Central memory CD8-positive, alpha-beta T cell (primary cell): Measurements from ENCODE around the gene DIP2C.

Experiments used
- ATAC-seq: fragments of 150-1000 bp; cut with Tn5 transposase; replicated peaks from 2 replicates; pipeline ENCODE4 v1.10.0; 2022; ENCODE audit warnings: mild to moderate bottlenecking, moderate FRiP score, moderate number of reproducible peaks; ENCODE audit not compliant: poor library complexity, severe bottlenecking; ENCODE audit errors: extremely low read depth
- DNase-seq, 2 donors: peaks; one replicate each; pipeline ENCODE4 v3.0.0; 2021; ENCODE audit warnings: low spot score in 2 of 2
- H3K27ac Mint-ChIP-seq: one replicate; pipeline ENCODE4 v1.8.0; 2022; ENCODE audit warnings: low read depth, mild to moderate bottlenecking, moderate library complexity, mixed read lengths
- H3K27me3 Mint-ChIP-seq: one replicate; pipeline ENCODE4 v1.8.0; 2022; ENCODE audit warnings: mixed read lengths
- H3K36me3 Mint-ChIP-seq: one replicate; pipeline ENCODE4 v1.8.0; 2022; ENCODE audit warnings: mild to moderate bottlenecking, moderate library complexity, mixed read lengths; ENCODE audit not compliant: insufficient read depth
- H3K4me1 Mint-ChIP-seq: one replicate; pipeline ENCODE4 v1.8.0; 2022; ENCODE audit warnings: mixed read lengths
- H3K4me3 Mint-ChIP-seq: one replicate; pipeline ENCODE4 v1.8.0; 2022; ENCODE audit warnings: mild to moderate bottlenecking, moderate library complexity, mixed read lengths
- H3K9me3 Mint-ChIP-seq: one replicate; pipeline ENCODE4 v1.8.0; 2022; ENCODE audit warnings: mixed read lengths

The DIP2C gene

GRCh38 chr10:413662-414071, 275.8 kb downstream of the DIP2C start:
- ATAC-seq (no peak), DNase-seq (no peak)
- H3K36me3 Mint-ChIP-seq, result peaks cover 7% of the 10 kb centered on the region
- no peaks in the 10 kb centered on the region for H3K9me3 Mint-ChIP-seq
- H3K27me3 Mint-ChIP-seq, result no peaks in the 10 kb centered on the region
- H3K4me3 Mint-ChIP-seq, result no peak overlapping the region
- H3K27ac Mint-ChIP-seq, result no peak overlapping the region
- H3K4me1 Mint-ChIP-seq, result no peaks in the 10 kb centered on the region

DNA sequence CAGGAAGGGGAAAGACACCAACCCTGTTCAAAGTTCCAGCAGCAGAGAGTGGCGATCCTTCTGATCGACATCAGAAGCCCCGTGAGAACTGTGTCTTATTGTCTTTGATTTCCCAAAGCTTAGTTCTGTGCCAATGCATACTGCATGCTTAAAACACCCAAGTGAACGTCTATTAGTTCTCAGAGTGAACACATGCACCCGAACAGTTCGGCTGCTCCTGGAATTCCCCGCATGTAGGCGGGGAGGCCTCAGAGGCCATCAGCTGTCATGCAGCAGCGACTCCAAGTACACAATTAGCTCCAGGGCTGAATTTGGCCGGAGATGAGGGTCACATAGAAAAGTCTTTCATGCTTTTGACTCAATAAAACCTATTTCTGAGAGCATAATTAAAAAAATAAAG, 277.4 kb downstream of the DIP2C start:
- Mint-ChIP-seq H3K36me3 (peaks cover 7% of the 10 kb centered on the region), H3K27ac (no peak overlapping the region), H3K27me3 (peaks cover 5% of the 10 kb centered on the region), H3K4me3 (no peak overlapping the region), H3K4me1 (no peaks in the 10 kb centered on the region), H3K9me3 (no peaks in the 10 kb centered on the region)
- ATAC-seq (no peak), DNase-seq (no peak)

DNA sequence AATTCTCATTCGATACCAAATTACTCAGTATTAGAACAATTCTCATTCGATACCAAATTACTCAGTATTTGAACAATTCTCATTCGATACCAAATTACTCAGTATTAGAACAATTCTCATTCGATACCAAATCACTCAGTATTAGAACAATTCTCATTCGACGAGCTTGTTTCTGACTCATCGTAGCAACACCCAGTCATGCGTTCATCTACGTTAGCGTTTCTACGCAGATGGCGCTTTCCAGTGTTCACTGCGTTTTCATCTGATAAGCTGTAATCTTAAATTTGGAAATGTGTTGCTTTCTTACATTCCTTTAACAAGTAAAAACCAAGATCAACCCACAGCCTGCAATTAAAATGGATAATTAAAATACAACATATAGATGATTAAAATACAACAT, 277.9 kb downstream of the DIP2C start:
- Mint-ChIP-seq H3K4me3 (no peak overlapping the region), H3K4me1 (no peaks in the 10 kb centered on the region), H3K27ac (no peak overlapping the region), H3K27me3 (peaks cover 10% of the 10 kb centered on the region), H3K36me3 (peaks cover 6% of the 10 kb centered on the region), H3K9me3 (no peaks in the 10 kb centered on the region)
- no peak for ATAC-seq
- DNase-seq, result no peak

DNA sequence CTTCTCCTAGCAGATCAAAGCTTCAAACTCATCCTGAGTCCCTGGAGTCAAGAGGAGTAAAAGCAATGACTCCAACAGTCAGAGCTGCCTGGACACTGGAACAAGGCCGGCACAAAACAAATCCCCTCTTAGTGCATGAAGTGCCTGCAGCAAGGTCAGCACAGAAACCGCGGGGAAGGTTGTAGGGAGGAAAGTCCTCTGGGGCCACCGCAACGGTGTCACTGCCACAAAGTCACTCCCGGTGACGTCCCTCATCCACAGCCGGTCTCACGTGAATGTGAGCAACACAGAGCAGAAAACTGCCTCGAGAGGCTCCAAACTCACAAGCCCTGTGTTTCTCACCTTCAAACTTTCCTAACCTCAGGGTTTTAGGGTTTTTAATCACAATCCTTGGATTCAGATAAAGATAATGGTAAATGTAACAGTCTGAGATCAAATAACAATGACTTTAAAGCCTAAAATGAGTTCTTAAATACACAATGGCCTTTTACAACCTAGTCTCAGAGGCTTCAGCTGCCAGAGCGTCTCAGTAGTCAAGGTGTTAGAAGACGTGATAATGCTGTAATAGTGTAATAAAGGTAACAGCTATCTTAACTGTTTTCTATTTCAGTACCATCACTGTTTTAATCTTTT, 279.9 kb downstream of the DIP2C start:
- H3K4me1 Mint-ChIP-seq, result no peaks in the 10 kb centered on the region
- ATAC-seq, result no peak
- no peak overlapping the region for H3K4me3 Mint-ChIP-seq
- H3K9me3 Mint-ChIP-seq, result no peaks in the 10 kb centered on the region
- H3K27ac Mint-ChIP-seq, result no peak overlapping the region
- peaks cover 8% of the 10 kb centered on the region for H3K36me3 Mint-ChIP-seq
- DNase-seq, result no peak
- H3K27me3 Mint-ChIP-seq, result peaks cover 15% of the 10 kb centered on the region

- H3K4me1 Mint-ChIP-seq, result no peaks in the 10 kb centered on the region
- H3K27me3 Mint-ChIP-seq, result peaks cover 15% of the 10 kb centered on the region
Measured at GRCh38 chr10:408236-408635, 281.2 kb downstream of the DIP2C start.

DNA sequence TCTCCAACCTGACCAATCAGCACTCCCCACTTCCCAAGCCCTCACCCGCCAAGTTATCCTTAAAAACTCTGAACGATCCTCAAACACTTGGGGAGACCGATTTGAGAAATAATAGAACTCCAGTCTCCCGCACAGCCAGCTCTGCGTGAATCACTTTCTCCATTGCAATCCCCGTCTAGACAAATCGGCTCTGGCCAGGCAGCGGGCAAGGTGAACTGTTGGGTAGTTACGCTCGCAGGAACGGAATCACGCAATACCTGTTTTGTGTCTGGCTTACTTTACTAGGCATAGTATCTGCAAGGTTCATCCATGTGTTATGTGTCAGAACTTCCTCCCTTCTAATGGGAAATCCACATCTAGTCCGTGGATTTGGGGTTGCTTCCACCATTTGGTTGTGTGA, 282.5 kb downstream of the DIP2C start:
- H3K4me1 Mint-ChIP-seq, result no peaks in the 10 kb centered on the region
- H3K9me3 Mint-ChIP-seq, result no peaks in the 10 kb centered on the region
- H3K36me3 Mint-ChIP-seq, result peaks cover 7% of the 10 kb centered on the region
- H3K27me3 Mint-ChIP-seq, result peaks cover 15% of the 10 kb centered on the region
- no peak overlapping the region for H3K27ac Mint-ChIP-seq
- no peak for ATAC-seq
- H3K4me3 Mint-ChIP-seq, result no peak overlapping the region
- no peak for DNase-seq

More at GRCh38 chr10:408236-408635, 281.2 kb downstream of the DIP2C start:
- H3K9me3 Mint-ChIP-seq, result no peaks in the 10 kb centered on the region
- peaks cover 7% of the 10 kb centered on the region for H3K36me3 Mint-ChIP-seq
- no peak overlapping the region for H3K4me3 Mint-ChIP-seq
- no peak overlapping the region for H3K27ac Mint-ChIP-seq
- DNase-seq, result no peak
- ATAC-seq, result no peak

- Mint-ChIP-seq H3K27me3 (peaks cover 15% of the 10 kb centered on the region), H3K27ac (no peak overlapping the region), H3K36me3 (peaks cover 7% of the 10 kb centered on the region), H3K4me1 (no peaks in the 10 kb centered on the region), H3K4me3 (no peak overlapping the region), H3K9me3 (no peaks in the 10 kb centered on the region)
- no peak for DNase-seq
- ATAC-seq, result no peak
Measured at GRCh38 chr10:405648-406047, 283.8 kb downstream of the DIP2C start.

GRCh38 chr10:404991-405390, 284.5 kb downstream of the DIP2C start:
- ATAC-seq, result no peak
- Mint-ChIP-seq H3K4me3 (no peak overlapping the region), H3K27ac (no peak overlapping the region), H3K9me3 (no peaks in the 10 kb centered on the region), H3K27me3 (peaks cover 15% of the 10 kb centered on the region), H3K36me3 (peaks cover 7% of the 10 kb centered on the region), H3K4me1 (no peaks in the 10 kb centered on the region)
- DNase-seq, result no peak

DNA sequence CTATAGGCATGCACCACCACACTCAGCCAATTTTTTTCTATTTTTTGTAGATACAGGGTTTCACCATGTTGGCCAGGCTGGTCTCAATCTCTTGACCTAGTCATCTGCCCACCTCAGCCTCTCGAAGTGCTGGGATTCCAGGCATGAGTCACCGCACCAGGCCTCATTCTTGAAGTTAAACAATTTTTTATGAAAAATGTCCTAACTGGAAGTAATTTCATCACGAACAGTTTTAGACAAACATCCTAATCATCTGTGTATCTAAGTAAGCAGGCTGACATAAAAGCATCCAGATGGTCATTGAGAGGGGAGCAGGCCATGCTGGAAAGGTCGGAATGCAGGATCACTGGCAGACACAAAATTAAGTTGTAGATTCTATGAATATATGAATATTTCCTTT, 285.1 kb downstream of the DIP2C start:
- DNase-seq (no peak), ATAC-seq (no peak)
- Mint-ChIP-seq H3K27ac (no peak overlapping the region), H3K27me3 (peaks cover 15% of the 10 kb centered on the region), H3K9me3 (no peaks in the 10 kb centered on the region), H3K4me1 (no peaks in the 10 kb centered on the region), H3K36me3 (peaks cover 7% of the 10 kb centered on the region), H3K4me3 (no peak overlapping the region)

DNA sequence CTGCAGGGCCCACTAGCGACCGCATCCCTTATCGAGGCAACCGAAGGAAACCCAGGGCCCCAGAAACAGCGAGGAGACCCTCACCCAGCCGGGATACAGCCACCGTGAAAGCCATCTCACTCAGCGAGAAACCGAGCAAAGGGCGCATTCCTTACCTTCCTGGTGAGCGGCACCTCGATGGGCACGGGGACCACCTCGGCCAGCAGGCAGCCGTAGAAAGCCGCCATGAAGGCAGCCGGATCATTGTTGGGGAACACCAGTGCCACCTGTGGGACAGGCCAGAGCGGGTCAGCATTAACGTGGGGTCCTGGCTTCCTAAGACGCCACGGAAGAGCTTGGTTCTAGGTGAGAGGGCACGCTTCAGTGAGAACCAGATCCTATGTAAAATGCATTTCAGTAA, 290.5 kb downstream of the DIP2C start:
- H3K9me3 Mint-ChIP-seq, result no peaks in the 10 kb centered on the region
- H3K4me3 Mint-ChIP-seq, result no peak overlapping the region
- H3K27me3 Mint-ChIP-seq, result no peaks in the 10 kb centered on the region
- H3K27ac Mint-ChIP-seq, result no peak overlapping the region
- ATAC-seq (no peak), DNase-seq (no peak)
- peaks cover 4% of the 10 kb centered on the region for H3K36me3 Mint-ChIP-seq
- H3K4me1 Mint-ChIP-seq, result peaks cover 8% of the 10 kb centered on the region

DNA sequence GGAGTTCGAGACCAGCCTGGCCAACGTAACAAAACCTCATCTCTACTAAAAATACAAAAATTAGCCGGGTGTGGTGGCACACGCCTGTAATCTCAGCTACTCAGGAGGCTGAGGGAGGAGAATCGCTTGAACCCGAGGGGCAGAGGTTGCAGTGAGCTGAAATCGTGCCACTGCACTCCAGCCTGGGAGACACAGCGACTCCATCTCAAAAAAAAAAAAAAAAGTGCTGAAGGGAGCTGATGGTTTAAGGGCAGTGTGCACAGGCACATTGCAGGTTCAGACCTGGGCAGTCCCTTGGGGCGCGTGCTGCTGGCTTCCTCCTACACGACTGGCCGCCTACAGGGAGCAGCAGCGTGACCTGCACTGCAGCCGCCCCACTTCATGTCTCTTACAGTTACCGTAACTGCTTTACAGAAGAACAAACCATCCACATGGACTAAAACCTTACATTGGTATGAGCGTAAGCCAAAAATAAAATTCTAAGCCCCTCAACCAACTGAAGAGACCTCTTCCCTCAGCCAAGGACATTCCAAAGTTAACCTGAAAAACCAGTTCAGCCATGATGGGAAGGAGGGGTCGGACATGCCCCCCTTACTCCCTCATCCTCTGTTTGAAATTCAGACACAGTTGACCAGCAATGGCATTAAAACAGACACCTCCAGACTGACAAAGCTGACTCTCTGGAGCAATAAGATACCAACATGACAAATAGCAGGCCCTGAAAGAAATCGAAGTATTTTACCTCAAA, 292.0 kb downstream of the DIP2C start:
- Mint-ChIP-seq H3K9me3 (no peaks in the 10 kb centered on the region), H3K4me3 (no peak overlapping the region), H3K27me3 (no peaks in the 10 kb centered on the region), H3K36me3 (peaks cover 5% of the 10 kb centered on the region), H3K4me1 (peaks cover 9% of the 10 kb centered on the region), H3K27ac (no peak overlapping the region)
- ATAC-seq, result no peak
- DNase-seq, result no peak

DNA sequence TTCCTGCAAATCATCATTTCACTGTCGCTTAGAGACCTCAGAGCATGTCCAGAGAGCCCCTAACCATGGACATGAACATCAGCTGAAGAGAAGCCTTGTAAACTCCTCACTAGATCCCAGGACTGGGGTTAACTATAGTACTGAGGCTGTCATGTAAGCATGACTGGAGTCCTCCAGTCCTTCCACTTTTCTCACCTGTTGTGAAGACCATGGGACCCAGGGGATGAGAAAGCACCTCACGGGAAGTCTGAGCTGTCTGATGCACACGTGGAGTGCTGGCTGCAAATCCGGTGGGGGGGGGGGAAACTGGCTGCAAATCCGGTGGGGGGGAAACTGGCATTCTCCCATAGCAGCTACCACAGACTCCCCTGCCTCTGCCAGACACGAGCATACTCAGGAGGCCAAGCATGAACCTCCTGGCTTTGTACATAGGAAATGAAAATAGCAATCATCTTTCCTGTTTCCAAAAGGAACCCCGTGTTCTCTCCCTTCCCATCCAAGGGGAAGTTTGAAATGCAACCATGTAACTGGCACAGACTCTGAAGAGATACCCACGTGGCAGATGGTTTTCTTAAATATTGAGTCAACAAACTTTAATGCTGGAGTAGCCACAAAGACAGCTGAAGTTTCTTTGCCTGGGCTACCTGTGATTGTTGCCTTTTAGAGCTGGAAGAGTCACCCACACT, 292.8 kb downstream of the DIP2C start:
- H3K27me3 Mint-ChIP-seq, result no peaks in the 10 kb centered on the region
- ATAC-seq (no peak), DNase-seq (no peak)
- peaks cover 9% of the 10 kb centered on the region for H3K4me1 Mint-ChIP-seq
- no peaks in the 10 kb centered on the region for H3K9me3 Mint-ChIP-seq
- peaks cover 5% of the 10 kb centered on the region for H3K36me3 Mint-ChIP-seq
- H3K27ac Mint-ChIP-seq, result no peak overlapping the region
- no peak overlapping the region for H3K4me3 Mint-ChIP-seq

DNA sequence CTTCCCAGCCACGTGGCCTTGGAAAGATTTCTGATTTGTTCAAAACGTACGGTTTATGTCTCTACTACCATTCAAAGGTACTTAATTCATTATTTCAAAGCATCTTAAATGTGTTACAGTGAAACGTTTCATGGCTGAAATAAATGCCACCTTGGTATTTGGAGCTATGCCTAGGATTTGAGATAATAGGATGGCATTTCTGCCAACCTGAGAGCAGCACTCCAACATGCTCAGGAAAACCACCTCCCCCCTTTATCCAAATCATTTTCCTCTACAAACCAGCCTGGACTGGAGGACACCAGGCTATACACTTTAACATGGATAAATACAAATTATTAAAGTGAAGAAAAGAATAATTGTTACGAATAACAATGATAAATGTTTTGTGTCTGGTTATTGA, 293.4 kb downstream of the DIP2C start:
- Mint-ChIP-seq H3K27ac (no peak overlapping the region), H3K4me3 (no peak overlapping the region), H3K27me3 (no peaks in the 10 kb centered on the region), H3K36me3 (peaks cover 5% of the 10 kb centered on the region), H3K4me1 (peaks cover 9% of the 10 kb centered on the region), H3K9me3 (no peaks in the 10 kb centered on the region)
- ATAC-seq (no peak), DNase-seq (no peak)
